WERI-Rb-1 (cell line): ENCODE data around the gene ELANE.

Experiments used
- DNase-seq: peaks from one replicate; pipeline ENCODE4 v3.0.0-alpha.2; 2020
- H3K27ac ChIP-seq: fragments of 250-450 bp; sonication (Bioruptor Pico); 2 replicates; pipeline ENCODE4 v1.5.1; 2020; ENCODE audit warnings: mild to moderate bottlenecking, moderate library complexity
- H3K27me3 ChIP-seq: fragments of 250-450 bp; sonication (Bioruptor Pico); 2 replicates; pipeline ENCODE4 v1.5.1; 2021; ENCODE audit warnings: mild to moderate bottlenecking, low read depth, moderate library complexity; ENCODE audit not compliant: insufficient read depth, severe bottlenecking
- H3K36me3 ChIP-seq: fragments of 250-450 bp; sonication (Bioruptor Pico); 2 replicates; pipeline ENCODE4 v1.5.1; 2020; ENCODE audit warnings: mild to moderate bottlenecking, moderate library complexity
- H3K4me3 ChIP-seq: 2 replicates; pipeline ENCODE4 v1.5.1; 2011; ENCODE audit warnings: low read depth, mild to moderate bottlenecking, control low read depth, low read length
- H3K9me3 ChIP-seq: fragments of 250-450 bp; sonication (Bioruptor Pico); 2 replicates; pipeline ENCODE4 v1.5.1; 2021; ENCODE audit warnings: mild to moderate bottlenecking, moderate library complexity; ENCODE audit not compliant: severe bottlenecking
- TF ChIP-seq, protein P1 (sequence below): IDR thresholded peaks from 2 replicates; pipeline ENCODE4 v1.5.1; 2011; ENCODE audit warnings: low read depth, mild to moderate bottlenecking, control low read depth, inconsistent platforms, low read length

Gene ELANE

DNA sequence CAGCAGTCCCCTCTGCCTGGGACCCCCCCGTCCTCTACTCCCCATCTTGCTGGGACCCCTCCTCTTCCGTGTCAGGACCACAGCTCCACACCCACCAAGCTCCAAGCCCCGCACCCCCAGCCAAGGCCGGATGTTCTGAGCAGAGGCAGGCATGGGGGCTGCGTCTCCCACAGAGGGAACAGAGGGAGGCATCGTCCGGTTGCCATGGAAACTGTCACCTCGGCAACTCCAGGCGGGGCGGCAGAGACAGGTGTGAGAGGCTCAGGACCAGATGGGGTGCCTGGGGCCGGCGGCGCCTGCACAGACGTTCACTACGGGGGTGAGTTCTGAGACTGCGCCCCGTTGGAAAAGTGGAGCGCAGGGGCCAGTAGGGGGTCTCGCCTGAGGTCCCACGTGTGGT is 46.6 kb downstream of the ELANE start:
- no peak overlapping the region for H3K27ac ChIP-seq
- H3K36me3 ChIP-seq, result peaks cover 18% of the 10 kb centered on the region
- no peaks in the 10 kb centered on the region for H3K27me3 ChIP-seq
- no peak for DNase-seq
- H3K4me3 ChIP-seq, result no peak overlapping the region
- TF ChIP-seq, protein P1, sequence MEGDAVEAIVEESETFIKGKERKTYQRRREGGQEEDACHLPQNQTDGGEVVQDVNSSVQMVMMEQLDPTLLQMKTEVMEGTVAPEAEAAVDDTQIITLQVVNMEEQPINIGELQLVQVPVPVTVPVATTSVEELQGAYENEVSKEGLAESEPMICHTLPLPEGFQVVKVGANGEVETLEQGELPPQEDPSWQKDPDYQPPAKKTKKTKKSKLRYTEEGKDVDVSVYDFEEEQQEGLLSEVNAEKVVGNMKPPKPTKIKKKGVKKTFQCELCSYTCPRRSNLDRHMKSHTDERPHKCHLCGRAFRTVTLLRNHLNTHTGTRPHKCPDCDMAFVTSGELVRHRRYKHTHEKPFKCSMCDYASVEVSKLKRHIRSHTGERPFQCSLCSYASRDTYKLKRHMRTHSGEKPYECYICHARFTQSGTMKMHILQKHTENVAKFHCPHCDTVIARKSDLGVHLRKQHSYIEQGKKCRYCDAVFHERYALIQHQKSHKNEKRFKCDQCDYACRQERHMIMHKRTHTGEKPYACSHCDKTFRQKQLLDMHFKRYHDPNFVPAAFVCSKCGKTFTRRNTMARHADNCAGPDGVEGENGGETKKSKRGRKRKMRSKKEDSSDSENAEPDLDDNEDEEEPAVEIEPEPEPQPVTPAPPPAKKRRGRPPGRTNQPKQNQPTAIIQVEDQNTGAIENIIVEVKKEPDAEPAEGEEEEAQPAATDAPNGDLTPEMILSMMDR, result no peak
- H3K9me3 ChIP-seq, result no peaks in the 10 kb centered on the region

DNA sequence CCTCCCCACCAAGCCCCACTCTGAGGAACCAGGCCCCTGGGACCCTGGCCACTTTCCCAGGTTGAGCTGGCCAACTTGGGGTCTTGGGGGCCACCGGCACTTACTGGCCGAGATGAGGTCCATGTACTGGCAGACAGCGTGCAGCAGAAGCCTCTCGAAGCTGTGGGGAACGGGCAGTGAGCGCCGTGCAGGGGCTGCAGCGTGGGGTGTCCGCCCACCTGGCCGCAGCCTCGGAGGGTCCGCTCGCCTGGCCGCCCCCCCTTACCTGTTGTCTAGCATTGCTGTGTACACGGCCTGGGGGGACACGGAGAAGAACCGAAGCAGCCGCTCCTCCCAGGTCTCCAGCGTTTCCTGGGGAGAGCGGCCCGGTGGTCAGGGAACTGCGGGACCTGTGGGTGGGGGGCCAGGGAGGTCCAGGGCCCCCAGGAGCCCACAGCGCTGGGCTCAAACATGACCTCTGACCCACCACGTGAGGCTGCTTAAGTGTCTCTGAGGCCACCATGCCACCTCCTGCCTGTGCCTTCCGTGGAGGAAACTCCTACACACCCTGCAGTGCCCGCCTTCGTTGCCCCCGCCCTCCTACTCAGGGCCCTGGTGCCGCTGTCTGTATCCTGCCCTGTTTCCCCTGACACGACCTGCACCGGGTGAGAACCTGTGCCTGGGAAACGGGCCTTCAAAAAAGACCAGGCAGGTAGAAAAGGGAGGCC is 47.4 kb downstream of the ELANE start:
- Histone ChIP-seq H3K27ac (no peak overlapping the region), H3K36me3 (peaks cover 18% of the 10 kb centered on the region), H3K27me3 (no peaks in the 10 kb centered on the region), H3K9me3 (no peaks in the 10 kb centered on the region), H3K4me3 (no peak overlapping the region)
- DNase-seq, result no peak
- TF ChIP-seq, protein P1, result no peak

DNA sequence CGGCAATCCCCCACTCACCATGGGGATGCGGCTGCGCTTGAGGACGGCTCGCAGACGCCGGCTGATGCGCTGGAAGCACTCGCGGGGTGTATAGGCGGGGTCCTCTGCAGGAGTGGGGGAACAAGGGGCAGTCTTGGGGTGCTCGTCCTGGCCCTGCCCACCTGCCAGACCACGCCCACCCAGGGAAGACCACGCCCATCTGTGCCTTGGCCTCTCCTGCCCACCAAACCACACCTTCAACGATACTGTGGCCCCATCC is 47.9 kb downstream of the ELANE start:
- H3K27ac ChIP-seq, result no peak overlapping the region
- TF ChIP-seq, protein P1, result no peak
- H3K27me3 ChIP-seq, result no peaks in the 10 kb centered on the region
- DNase-seq, result no peak
- no peak overlapping the region for H3K4me3 ChIP-seq
- H3K36me3 ChIP-seq, result peaks cover 18% of the 10 kb centered on the region
- no peaks in the 10 kb centered on the region for H3K9me3 ChIP-seq

GRCh38 chr19:900302-901111 is 48.4 kb downstream of the ELANE start:
- Histone ChIP-seq H3K27me3 (no peaks in the 10 kb centered on the region), H3K36me3 (peaks cover 18% of the 10 kb centered on the region), H3K27ac (no peak overlapping the region), H3K9me3 (no peaks in the 10 kb centered on the region), H3K4me3 (no peak overlapping the region)
- peak; percentile 63 for DNase-seq
- TF ChIP-seq, protein P1, result no peak

DNA sequence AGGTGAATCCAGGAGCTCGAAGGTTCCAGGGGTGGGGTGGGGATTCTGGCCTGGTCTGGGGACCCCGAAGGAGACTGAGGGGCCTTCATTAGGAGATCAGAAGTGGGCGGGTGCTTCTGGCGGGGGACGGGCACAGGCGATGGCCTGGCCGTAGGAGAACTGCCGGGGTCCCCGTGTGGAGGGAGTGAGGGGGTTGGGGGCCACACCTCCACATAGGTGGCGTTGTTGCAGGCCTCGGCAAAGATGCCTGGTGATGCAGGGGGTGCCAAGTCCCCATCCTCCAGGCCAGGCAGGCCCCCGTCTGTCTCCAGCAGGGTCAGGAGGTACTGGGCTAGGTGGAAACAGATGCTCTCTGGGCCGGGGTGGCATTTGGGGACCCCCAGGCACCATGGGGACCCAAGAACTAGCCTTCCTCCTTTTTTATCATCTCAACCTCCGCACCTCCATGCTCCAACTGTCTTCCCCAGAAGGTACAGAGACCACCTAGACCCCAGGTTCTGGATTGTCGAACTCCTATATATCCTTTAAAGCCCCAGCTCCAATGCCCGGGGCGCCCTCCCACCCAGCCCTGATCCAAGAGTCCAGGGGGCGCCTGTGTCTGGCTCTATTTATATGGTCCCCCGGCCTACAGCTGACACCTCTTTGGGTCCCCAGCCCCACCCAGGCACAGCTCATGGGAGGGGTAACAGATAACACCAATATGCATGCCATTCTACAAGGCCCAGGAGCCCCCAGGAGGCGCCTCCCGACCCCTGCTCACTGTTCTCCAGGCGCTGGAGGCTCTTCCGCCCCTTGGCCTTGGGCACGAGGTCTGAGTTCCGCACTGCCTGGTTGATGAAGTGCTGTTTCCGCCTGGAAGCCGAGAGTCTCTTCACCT is 49.4 kb downstream of the ELANE start:
- TF ChIP-seq, protein P1, result no peak
- peaks cover 18% of the 10 kb centered on the region for H3K36me3 ChIP-seq

More for the DNA sequence above, 49.4 kb downstream of the ELANE start:
- no peak for DNase-seq
- Histone ChIP-seq H3K27me3 (no peaks in the 10 kb centered on the region), H3K9me3 (no peaks in the 10 kb centered on the region), H3K27ac (peak overlapping the region; percentile 76; the same call in 1 of the 2 replicates), H3K4me3 (no peak overlapping the region)
